IPS DF 4.7 (cell line): ENCODE measurements around the gene ACAN.

Source experiments
- DNase-seq: peaks from one replicate; pipeline ENCODE4 v3.0.0-alpha.2; 2013; ENCODE audit warnings: low spot score; ENCODE audit errors: extremely low read depth

The ACAN gene

DNA sequence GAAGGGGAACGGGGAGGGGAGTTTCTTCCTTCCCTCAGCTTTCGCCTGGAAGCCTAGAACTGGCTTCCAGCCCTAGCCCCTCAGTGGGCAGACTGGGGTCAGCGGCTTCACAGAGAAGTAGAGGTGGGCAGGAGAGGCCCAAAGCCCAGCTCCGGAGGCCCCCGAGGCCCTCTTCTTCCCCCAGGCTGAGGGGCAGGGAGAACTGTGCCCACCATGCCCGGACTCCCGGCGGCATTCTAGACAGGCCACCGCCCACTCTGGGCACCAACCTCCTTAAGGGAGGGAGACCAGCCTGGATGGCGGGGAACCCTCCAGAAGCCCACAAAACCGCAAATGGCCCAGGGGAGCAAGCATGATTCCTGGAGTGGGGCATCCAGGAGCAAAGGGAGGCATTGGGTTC, 74.2 kb downstream of the ACAN start:
- no peak for DNase-seq

DNA sequence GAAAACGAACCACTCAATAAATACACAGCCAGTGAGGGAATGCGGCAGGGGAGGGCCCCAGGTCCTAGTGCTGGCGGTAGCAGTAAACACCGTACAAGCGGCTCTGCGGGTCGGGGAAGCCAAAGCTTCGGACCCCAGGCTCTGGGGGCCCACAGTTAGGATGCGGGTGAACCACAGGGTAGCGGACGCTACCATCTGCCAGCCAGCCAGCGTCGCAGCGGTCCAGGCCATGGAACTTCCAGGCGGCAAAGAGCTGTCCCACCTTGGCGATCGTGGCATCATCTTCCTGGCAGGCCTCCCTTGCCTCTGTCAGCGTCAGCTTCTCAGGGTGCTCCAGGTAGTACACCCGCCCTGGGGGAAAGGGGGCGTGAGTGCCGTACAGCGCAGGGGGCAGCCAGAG, 74.7 kb downstream of the ACAN start:
- DNase-seq, result no peak

DNA sequence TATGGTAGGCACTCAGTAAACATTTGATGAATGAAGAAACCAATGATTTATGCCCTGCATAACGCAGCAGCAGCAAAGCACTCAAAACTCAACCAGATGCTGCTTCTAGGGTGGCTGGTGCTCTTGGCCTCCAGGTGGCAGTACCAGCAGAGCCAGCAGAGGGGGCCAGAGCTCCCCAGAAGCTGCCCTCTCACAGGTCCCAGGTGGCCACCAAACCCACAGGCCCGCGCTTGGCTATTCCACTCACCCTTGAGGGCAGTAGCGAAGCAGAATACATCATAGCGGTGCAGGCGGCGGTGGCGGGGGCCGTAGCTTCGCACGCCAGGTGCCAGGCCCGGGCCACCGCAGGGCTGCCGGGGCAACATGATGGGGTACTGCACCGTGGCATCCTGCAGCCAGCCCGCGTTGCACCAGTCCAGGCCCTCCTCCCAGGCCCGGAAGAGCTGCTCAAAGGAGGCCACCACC, 75.5 kb downstream of the ACAN start:
- DNase-seq, result no peak

DNA sequence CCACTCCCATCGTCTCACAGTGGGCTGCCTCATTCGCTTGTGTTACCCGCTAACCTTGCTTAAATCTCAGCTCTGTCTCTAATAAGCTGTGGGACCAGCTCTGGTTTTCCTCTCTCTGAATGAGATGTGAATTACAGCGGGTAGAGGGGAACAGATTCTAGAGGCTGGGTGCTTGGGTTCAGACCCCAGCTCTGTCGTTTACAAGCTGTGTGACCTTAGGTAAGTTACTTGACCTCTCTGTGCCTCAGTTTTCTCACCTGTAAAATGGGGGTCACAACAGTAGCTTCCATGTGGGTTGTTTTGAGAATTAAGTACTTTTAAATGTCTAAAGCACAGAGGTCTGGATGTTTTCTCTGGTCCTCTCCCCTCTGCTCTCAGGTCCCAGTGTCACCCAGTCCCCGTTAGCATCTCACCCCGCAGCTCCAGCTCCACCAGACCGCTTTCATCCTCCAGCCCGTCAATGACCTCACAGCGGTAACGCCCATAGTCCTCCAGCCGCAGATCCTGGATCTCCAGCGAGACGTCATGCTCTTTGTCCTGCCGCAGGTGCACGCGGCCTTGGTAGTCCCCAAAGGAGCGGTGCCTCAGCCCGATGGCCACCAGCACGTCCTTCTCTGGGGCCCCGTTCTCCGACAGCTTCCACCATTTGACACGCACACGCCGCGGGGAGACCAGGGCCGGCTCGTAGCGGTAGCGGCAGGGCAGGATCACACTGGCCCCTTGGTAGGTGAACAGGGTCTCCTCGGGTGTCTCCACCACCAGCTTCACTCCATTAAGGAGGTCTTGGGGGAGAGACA, 77.9 kb downstream of the ACAN start:
- DNase-seq, result no peak

DNA sequence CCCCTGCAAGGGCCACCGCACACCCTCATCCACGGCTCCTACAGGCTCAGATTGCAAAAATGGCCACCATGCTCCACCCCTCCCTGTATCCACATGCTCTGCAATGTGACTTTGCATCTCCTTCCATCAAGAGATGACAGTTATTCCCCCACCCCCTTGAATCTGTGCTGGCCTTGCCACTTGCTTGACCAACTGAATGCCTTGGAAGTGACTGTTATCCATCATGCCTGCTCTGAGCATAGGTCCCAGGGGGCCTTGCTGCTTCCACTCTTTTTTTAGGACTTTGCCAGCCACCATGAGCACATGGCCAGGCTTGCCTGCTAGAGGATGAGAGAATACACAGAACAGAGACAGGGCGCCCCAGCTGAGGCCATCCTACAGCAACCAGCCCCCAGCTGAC, 78.5 kb downstream of the ACAN start:
- no peak for DNase-seq

DNA sequence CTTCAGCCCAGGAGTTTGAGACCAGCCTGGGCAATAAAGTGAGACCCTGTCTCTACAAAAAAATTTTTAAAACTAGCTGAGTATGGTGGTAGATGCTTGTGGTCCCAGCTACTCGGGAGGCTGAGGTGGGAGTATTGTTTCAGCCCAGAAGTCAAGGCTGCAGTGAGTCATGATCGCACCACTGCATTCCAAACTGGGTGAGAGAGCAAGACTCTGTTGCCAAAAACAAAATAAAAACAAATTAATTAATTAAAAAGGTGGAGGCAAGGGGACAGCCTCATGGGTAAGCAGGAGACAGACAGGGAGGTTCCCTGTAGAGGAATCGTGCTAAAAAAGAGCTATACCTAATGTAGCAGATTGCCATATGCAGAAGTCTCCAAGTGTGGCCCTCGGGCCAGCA, 79.5 kb downstream of the ACAN start:
- DNase-seq, result no peak

DNA sequence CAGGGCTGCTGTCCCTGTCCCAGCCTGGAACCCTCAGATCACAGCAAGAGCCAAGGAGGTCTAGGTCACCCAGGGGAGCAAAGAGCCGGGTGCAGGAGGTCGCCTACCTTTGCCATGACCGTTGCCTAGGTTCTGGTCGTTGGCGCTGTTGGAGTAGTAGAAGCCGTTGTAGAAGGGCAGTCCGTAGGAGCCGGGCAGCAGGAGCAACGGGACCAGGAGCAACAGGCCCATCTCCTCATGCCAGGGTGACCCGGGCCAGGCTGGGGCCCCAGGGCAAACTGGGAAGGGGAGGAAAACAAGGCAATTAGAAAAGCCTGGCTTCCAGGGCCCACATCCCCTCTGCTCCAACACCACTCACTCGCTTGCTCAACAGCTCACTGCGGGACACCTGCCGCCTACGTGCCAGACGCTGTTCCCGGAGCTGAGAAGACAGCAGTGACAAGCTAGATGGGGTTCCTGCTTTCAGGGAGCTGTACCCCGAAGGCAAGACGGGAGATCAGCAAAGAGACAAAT, 83.9 kb downstream of the ACAN start:
- no peak for DNase-seq

DNA sequence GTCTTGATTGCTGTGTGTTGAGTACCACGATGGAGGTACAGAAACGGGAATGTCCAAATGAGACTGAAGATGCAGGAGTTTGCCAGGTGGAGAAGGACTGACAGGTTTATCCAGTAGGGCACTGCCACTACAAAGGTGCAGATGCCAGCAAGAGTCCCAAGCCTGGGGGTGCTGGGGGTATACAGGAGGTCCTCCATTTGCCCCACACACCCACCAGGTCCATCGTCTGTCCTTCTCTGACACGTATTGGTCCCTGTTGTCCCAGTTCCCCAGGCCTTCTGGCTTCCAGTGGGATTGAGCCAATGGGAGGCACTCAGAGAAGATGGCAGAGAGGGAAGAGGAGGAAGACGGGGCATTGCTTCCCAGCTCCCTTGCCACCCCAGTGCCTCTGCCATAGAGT, 85.5 kb downstream of the ACAN start:
- DNase-seq, result no peak

DNA sequence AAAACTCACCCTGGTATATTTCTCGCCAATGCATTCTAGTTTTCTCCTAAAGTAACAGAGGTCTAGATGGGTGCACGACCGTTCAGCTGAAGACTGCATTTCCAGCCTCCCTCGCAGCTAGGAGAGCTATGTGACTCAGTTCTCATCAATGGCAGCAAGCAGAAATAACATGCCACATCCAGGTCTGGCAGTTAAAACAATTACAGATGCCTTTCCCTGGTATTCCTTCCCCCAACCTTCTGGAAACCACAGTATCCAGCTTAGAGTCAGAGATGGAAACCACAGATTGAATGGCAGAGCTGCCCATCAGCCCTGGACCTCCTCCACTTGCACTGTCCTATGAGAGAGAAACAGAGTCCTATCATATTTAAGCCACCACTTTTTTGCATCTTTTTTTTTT, 87.3 kb downstream of the ACAN start:
- DNase-seq, result no peak

DNA sequence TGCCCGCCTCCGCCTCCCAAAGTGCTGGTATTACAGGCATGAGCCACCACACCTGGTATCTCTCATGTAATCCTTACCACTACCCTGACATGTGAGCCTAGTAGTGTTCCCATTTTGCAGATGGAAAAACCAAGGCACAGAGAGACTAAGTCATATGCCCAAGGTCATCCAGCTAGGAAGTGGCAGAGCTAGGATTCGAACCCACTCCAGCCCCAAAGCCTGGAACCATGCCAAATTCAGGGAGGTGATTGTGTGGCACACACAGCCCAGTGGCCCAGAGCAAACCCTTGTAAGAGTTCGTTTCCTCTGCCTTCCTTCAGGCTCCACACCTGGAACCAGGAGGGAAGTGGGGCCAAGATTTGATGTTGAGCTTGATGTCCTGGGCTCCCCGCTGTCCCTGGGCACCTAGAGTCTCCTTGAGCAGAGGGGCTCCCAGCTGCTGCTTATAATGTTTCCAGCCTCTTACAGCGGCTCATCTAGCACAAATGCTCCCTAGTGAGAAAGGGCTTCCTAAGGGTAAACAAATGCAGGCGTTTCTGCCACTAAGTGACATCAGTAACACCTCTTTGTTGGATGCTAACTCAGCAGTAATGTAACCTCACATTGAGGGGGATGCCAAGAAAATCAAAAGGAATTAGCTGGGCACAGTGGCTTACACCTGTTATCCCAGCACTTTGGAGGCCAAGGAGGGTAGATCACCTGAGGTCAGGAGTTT, 88.5 kb downstream of the ACAN start:
- DNase-seq, result no peak

DNA sequence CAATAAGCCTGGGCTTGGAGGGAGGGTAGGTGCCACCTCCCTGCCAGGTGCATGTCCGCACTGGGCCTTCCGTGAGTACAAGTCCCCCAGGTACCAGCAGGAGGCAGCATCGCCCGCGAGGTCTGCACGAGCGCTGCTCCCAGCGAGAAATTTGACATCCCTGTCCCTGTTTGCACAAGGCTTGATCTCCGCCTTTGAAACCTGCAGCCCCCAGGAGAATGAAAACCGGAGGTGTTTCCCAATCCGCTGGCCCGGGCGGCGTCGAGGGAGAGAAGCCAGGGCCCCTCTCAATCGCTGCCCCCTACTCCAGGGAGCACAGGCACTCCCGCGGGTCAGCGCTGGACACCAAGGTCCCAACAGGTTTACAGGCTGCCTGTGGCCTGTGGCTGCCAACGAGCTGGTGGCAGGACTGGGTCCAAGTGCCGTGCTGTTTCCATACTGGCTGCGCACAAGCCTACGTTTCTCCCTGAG, 91.1 kb downstream of the ACAN start:
- no peak for DNase-seq

DNA sequence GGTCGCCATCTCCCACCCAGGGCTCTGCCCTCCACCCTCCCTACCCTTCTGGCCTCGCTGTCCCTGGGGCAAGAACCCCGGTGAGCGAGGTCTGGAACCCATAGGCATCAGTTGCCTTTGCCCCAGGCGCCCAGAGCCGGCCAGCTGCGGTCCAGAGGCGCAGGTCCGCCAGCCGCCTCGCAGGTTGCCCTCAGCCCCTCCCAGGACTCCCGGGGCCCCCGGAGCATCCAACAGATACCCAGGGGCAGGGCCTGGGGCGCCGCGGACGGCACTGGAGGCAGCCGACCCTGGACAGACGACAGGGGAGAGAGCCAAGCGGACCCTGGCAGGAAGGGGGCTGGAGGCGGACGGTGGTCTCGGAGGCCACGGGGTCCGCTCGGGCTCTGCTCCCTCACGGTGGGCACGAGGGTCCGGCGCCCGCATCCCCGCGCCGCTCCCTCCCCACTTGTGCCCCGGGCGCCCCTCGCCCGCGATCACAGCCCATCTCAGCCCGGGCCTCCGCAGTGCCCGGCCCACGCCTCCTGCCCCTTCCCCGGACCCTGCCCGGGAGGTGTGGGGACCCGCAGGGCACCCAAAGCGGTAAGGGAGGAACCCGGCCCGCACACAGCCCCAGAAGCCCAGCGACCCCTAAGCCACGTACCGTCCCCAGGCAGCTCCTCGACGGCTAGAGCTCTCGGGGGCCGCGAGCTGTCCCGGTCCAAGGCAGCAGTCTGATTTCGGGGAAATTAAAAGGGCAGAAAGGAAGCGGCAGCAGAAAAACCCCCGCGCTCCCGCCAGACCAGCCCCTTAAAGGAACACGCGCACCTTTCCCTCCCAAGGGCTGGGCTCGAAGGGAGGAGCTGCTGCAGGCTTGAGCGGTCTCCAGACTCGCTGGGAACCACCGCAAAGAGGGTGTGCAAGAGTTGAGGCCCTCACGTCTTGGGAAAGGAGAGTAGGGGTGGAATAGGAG, 91.9 kb downstream of the ACAN start, which contains the start of gene HAPLN3:
HAPLN3 (minus strand) TSS at position 726 of the 949 bp plus-strand sequence. CDS start 8,246 bp downstream, outside the sequence.
- DNase-seq, result no peak

DNA sequence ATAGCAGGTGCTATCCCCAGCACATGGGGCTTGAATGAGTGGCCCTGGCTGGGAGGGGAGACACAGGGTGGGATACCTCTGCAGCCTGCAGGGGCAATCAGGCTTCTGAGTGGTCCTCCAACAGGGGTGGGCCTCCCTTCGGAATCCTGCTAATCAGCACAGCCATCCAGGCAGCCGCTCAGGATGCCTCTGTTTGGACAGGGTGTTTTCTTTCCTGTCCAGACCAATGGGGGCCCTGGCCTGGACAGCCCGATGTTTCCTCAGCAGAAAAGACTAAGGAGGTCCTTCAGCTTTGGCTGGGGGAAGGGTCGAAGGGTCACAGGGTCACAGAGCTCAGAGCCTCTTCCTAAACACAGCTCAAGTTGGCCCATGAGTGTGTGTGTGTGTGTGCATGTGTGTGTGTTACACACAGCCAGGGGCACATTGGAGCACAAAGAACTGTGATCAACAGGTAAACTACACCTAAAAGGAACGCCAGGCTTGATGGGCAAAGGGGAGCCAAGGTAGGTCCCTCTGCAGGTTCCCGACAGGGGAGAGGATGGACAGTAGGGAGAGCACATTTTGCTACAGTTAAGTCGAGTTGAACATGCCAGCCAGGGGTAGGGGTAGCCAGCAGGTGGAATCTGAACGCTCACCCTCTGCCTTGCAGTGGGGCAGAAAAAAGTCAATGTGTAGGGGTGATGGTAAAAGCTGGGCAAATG, 93.2 kb downstream of the ACAN start:
- no peak for DNase-seq

DNA sequence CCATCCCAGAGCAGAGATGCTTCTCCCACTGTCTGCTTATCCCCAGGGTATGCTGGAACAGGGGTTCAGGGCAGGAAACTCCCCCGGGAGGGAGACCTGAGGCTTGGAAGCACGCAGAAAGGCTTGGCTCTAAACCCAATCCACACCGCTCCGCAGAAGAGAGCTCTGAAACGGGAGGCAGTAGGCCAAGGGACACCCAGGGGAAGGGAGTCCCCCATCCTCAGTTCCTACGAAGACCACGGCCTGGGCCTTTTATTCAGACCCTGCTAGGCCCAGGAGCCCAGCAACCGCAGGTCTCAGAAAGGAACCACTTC, 93.9 kb downstream of the ACAN start:
- DNase-seq, result no peak

DNA sequence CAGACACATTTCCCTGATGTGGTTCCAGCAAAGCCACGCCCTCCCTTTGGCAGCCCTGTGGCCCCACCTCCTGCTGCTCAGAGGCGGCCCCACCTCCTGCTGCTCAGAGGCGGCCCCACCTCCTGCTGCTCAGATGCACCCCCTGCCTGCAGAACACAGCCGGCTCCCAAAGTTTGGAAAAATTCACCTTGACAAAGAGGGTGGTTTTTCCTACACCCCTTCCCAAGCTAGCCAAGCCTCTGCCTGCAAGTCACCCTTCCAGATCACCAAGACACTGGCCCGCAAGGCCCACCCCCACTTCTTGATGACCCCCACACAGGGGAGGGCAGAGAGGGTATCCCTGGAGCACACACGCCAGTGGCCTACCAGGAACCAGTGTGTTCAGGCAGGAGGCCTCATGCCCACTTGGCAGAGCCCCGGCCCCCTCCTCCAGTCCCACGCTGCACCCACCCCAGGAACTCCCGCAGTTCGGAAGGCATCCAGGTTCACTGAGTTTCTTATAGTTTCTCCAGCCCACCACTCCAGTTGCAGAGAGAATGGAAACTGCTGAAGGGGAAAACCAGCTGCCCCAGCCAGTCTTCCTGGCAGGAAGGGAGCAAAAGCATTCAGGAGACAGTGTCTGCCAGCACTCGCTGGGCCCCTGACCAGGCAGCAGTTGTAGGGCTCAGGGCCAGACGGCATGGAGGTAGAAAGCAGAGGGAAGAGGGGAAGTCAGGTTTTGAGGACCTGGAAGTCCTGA, 94.4 kb downstream of the ACAN start:
- DNase-seq, result no peak

DNA sequence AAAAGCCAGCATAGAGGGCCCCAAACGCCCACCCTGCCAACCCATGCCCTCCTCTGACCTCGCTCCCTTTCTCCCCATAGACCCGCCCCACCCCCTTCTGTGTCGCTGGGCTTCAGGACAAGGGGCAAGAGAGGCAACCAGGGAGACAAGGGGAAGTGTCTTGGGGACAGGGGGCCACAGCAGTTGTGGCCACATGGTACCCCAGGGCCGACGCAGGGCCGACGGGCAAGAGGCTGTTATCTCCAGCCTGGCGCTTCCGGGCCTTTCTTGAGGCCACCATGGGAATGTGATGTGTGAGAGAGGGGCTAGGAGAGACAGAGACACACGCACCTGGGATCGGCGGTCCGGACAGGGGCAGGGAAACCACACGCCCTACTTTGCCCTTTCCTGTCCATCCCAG, 95.5 kb downstream of the ACAN start:
- no peak for DNase-seq

DNA sequence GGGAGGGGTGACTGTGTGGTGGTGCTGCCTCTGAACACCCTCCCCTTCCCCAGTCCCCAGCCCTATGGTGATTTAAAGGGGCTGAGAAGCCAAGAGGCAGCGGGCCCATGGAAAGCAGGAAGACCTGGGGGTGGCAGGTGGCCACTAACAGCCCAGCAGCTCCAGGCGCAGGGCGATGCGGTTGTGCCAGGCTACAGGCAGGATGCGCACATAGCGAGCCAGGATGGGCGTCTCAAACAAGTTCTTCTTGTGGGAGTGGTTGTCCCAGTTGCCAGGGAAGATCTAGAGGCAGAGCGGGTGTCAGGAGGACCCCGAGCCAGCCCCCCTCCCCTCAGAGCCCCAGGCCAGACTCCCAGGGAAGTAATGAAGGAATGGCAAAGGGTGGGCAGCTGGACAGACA, 96.0 kb downstream of the ACAN start:
- no peak for DNase-seq

DNA sequence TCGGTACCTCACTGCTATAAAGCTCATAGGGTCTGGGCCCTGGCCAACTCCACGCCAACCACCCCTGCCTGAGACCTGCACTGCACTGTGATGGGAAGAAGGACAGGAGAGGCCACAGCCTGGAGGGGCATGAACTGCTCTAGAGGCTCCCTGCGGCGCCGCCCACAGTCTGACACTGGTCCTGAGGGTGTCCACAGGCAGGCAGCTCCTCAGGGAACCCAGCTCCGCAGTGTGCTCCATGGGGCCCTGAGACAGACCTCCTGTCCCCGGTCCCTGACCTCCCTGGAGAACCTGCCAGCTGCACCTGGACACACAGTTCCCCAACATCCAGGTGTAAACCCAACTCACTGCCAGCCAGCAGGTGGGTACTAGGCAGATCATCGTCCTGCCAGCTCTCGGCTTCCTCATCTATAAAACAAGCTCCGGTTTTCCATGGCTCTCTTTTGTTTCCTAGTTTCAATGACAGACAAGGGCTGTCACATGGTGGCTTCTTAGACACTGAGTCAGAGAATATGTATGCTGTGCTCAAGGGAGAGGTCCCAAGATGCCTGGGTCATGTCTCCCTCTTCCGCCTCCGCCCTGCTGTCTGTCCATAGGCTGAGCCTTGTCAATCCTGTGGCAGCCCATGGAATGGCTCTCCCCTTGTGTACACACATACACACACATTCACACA, 97.2 kb downstream of the ACAN start:
- no peak for DNase-seq

DNA sequence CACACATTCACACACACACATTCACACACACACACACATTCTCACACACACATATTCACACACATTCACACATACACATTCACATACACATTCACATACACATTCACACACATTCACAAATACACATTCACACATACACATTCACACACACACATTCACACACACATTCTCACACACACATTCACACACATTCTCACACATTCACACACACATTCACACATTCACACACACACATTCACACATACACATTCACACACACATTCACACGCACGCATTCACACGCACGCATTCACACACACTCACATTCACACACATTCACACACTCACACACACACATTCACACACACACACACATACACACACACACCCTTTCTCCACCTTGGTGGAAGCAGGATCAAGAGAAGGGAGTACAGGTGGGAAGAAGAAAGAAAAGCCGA, 97.8 kb downstream of the ACAN start:
- DNase-seq, result no peak
